HG03342 (cell line): ENCODE results near the gene EXD2.

Experiments used
- ATAC-seq: cut with Tn5 transposase; IDR thresholded peaks from one replicate; pipeline ENCODE4 v1.9.1; 2021; ENCODE audit warnings: mild to moderate bottlenecking, moderate library complexity; ENCODE audit not compliant: unreplicated experiment

EXD2 gene

GRCh38 chr14:69247676-69248440, 56.6 kb downstream of the EXD2 start:
- no peak for ATAC-seq

- ATAC-seq = no peak
Observed at GRCh38 chr14:69249603-69250002, 58.3 kb downstream of the EXD2 start.

GRCh38 chr14:69252851-69253250, 61.6 kb downstream of the EXD2 start:
- ATAC-seq = no peak

DNA sequence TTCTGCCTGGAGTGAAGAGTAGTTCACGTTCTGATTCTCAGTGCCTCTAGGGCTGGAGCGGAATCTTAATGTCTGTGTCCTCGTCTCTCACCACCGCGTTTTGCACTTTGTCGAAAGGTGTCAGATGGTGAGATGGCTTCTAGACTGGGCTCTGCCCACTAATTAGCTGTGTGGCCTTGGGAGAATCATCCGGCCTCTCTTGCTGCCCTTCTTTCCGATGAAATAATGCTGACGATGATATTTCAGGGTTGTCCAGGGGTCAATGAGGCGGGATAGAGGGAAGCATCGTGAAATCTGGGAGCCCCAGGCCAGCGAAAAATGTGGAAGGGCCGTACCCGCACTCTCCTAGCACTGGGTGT, 67.8 kb downstream of the EXD2 start:
- no peak for ATAC-seq

GRCh38 chr14:69259527-69260189, 68.4 kb downstream of the EXD2 start, which contains the start of gene GALNT16:
TSS of gene GALNT16 (plus strand) at chr14:69260158. CDS start at chr14:69260291, 133 bp downstream.
- no peak for ATAC-seq

GRCh38 chr14:69260190-69260860, 69.0 kb downstream of the EXD2 start:
- no peak for ATAC-seq

GRCh38 chr14:69260861-69261564, 69.7 kb downstream of the EXD2 start:
- ATAC-seq = no peak

DNA sequence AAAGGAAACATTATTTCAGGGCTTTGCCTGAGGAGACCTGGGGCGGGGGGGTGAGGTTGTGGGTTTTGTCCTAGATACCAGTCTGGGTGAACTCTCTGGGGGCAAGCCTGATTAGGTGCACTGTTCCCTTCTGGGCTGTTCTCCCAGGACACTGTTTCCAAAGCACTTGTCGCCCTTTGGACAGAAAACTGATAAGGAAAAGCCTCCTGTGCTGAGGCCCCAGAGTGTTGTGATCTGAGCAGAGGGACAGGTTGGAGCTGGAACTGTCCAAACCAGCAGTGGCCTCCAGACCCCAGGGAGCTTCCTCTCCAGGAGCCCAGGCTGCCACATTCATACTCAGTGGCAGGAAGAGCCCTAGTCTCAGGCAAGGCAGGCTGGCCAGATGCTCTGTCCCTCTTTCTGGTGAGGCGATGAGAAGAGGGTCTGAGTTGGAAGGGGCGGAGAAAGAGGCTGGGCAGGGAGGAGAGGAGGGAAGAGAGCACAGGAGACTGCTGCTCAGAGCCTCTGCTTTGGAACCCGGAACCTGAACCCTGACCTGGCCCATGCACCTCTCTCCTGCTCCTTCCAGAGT, 70.5 kb downstream of the EXD2 start:
- no peak for ATAC-seq

DNA sequence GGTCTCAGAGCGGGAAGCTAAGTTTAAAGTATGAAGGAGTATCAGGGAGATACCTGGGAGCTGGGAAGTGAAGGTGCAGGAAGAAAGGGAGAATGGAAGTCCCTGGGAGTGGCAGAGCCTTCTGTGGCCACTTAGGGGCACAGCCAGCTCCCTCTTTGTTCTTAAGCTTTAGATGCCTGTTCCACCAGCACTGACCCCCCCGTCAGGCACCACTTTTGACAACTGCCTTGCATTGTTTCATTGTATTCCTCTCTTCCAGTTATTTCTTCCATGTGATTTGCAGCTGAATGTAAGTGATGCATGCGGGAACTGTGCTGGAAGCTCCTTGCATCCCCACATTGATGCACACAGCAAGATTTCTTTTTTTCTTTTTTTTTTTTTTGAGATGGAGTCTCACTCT, 71.2 kb downstream of the EXD2 start:
- no peak for ATAC-seq

GRCh38 chr14:69263364-69263763, 72.1 kb downstream of the EXD2 start:
- no peak for ATAC-seq

- ATAC-seq = no peak
Observed at GRCh38 chr14:69263771-69264170, 72.5 kb downstream of the EXD2 start.

- ATAC-seq = no peak
Observed at GRCh38 chr14:69266572-69267345, 75.5 kb downstream of the EXD2 start.

DNA sequence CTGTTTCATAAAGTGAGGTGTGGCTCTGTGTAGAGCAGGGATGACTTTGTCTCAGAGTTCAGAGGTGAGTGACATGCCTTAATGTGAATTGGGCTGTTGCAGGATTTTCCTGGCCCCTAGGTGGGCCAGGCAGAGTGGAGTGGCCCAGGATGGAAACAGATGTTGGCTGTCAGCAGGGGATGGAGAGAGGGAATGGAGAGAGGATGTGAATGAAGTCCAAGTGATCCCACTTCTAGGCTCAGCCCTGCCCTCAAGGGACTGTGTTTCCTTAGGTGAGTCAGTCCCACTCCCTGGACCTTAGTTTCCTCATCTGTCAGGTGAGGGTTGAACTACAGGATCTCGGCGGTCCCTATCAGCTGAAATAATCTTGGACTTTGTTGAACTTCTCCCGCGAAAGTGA, 76.2 kb downstream of the EXD2 start:
- ATAC-seq = no peak

GRCh38 chr14:69268223-69268622, 76.9 kb downstream of the EXD2 start:
- ATAC-seq = no peak

DNA sequence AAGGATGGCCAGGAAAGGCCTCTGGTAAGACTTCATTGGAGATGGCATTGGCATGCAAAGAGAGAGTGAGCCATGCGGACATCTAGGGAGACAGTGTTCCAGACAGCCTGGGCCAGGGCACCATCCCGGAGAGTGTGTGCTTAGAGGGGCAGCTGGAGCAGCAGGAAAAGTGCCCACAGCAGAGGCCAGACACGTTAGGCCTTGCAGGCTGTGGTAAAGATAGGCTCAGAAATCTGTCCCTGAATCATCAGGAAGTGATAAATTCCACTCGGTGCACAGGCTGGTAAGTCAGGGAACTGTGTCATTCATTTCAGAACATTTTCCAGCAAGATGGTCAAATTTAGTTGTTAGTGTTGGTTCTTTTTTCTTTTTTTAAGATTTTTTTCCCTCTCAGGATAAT, 77.5 kb downstream of the EXD2 start:
- ATAC-seq = no peak

- ATAC-seq = no peak
Observed at GRCh38 chr14:69269381-69269780, 78.1 kb downstream of the EXD2 start.

GRCh38 chr14:69270097-69270496, 78.8 kb downstream of the EXD2 start:
- ATAC-seq = no peak

DNA sequence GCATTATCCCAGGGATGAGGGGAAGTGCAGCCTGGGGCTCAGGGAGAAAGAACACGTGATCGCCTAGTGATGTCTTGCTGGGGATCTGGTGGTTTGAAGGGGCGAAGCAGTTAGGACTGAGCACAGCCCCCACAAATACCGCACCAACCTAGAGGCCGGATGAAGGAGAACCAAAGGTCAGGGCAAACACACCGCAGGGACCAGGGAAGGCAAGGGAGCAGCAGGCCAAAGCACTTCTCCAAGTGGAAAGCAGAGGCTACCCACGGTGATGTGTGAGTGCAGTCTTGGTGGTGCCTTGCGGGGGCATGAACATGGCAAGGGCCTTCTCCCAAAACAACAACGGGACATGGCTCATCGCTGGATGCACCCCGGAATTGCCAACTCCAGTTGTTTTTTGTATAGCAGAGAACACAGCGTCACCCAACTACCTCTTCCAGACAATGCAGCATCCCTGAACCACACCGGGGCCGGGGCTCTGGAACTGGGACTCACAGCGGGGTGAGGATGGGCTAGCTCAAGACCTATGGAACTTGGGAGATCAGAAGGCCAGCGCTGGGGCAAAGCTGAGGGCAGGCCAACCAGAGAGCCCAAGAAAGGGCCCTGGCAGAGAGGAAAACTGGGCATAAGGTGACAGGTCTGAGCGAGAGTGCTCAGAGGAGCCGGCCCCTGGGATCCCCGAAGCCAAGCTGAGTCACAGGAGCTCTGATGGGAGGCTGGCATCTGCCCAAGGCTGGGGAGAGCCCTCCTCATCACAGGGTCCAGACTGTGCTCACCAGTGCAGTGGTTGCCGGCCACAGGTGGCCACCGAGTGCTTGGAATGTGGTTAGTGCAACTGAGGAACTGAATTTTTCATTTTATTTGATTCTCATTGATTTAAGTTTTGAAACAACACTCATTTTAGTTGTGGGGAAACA, 79.8 kb downstream of the EXD2 start:
- no peak for ATAC-seq

DNA sequence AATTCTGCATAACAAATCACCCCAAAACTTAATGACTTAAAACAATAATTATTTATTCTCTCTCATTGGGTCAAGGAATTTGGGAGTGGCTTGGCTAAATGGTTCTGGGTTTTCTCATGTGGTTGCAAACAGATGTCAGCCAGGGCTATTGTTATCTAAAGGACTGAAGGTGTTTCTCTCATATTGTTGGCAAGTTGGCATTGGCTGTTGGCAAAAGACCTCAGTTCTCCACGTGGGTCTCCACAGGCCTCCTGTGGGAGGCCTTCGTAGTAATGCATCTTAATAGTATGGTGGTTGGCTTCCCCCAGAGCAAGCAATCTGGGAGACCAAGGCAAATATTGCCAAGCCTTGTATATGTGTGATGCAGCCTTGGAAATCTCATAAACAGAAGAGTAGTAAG, 83.0 kb downstream of the EXD2 start:
- ATAC-seq = no peak
